ENCODE measurements around the gene E2F4.

The E2F4 gene

GRCh38 chr16:67190041-67190440 is 1.9 kb upstream of the E2F4 start, which contains the start of gene EXOC3L1:
Gene EXOC3L1, minus strand, starts transcription at chr16:67190136. Its CDS starts 460 bp downstream, at chr16:67189676.
- Histone ChIP-seq H3K27ac (no peak within 1 kb of the TSS), H3K4me3 (ENCODE audit: low read depth in 1 of 2, low read length in 1 of 2) (no peak within 1 kb of the TSS), H3K36me3 (peaks cover 17% of the 10 kb centered on the region), H3K27me3 (peaks cover 21% of the 10 kb centered on the region), H3K9me3 (no peaks in the 10 kb centered on the region), H3K4me1 (ENCODE audit: control insufficient read depth in 1 of 2, insufficient read depth in 1 of 2, low read depth in 1 of 2, low read length in 1 of 2) (peaks cover 31 to 35% of the 10 kb centered on the region in 2 experiments)
- no peak for TF ChIP-seq CTCF (IDR thresholded peaks at IDR 0.05)

- H3K9me3 ChIP-seq: no peaks in the 10 kb centered on the region
- H3K27me3 ChIP-seq: peaks cover 14% of the 10 kb centered on the region
- H3K4me1 ChIP-seq (ENCODE audit: control insufficient read depth in 1 of 2, insufficient read depth in 1 of 2, low read depth in 1 of 2, low read length in 1 of 2): peaks cover 24 to 28% of the 10 kb centered on the region in 2 experiments
- H3K36me3 ChIP-seq: peaks cover 24% of the 10 kb centered on the region
- H3K4me3 ChIP-seq (ENCODE audit: low read depth in 1 of 2, low read length in 1 of 2): no peak overlapping the region
- no peak for TF ChIP-seq CTCF (IDR thresholded peaks at IDR 0.05)
- H3K27ac ChIP-seq: no peak overlapping the region
Observed at GRCh38 chr16:67190448-67191399, 1.2 kb upstream of the E2F4 start.

GRCh38 chr16:67191411-67191994 is 452 bp upstream of the E2F4 start:
- Histone ChIP-seq H3K36me3 (peaks cover 32% of the 10 kb centered on the region), H3K27me3 (peaks cover 7% of the 10 kb centered on the region), H3K9me3 (no peaks in the 10 kb centered on the region), H3K4me3 (ENCODE audit: low read depth in 1 of 2, low read length in 1 of 2) (peak overlapping the region; percentile 79 to 97), H3K27ac (peak overlapping the region; percentile 81), H3K4me1 (ENCODE audit: control insufficient read depth in 1 of 2, insufficient read depth in 1 of 2, low read depth in 1 of 2, low read length in 1 of 2) (peaks cover 21 to 26% of the 10 kb centered on the region in 2 experiments)
- no peak for TF ChIP-seq CTCF (IDR thresholded peaks at IDR 0.05)

GRCh38 chr16:67192781-67193361 is 916 bp downstream of the E2F4 start:
- Histone ChIP-seq H3K4me1 (ENCODE audit: control insufficient read depth in 1 of 2, insufficient read depth in 1 of 2, low read depth in 1 of 2, low read length in 1 of 2) (peaks cover 21 to 26% of the 10 kb centered on the region in 2 experiments), H3K9me3 (no peaks in the 10 kb centered on the region)

More at GRCh38 chr16:67192781-67193361, 916 bp downstream of the E2F4 start:
- peak overlapping the region; percentile 79 to 97 for H3K4me3 ChIP-seq (ENCODE audit: low read depth in 1 of 2, low read length in 1 of 2)
- no peak for TF ChIP-seq CTCF (IDR thresholded peaks at IDR 0.05)
- peak overlapping the region; percentile 81 for H3K27ac ChIP-seq
- H3K36me3 ChIP-seq: peaks cover 46% of the 10 kb centered on the region
- H3K27me3 ChIP-seq: no peaks in the 10 kb centered on the region
